Vagina (tissue), 2 donors: Measurements from ENCODE around the gene CLDN25.

Source experiments
- CTCF ChIP-seq, 3 experiments: fragments of 450-650 bp in 2 of 3; fragments of 200-600 bp in 1 of 3; sonication (generic) in 1 of 3; IDR thresholded peaks; one replicate each; pipeline ENCODE4 v1.5.1; 2017 to 2019; ENCODE audit warnings: antibody characterized with exemption in 3 of 3, mild to moderate bottlenecking in 2 of 3, moderate library complexity in 2 of 3
- POLR2A ChIP-seq, 2 donors: fragments of 450-650 bp; IDR thresholded peaks; one replicate each; pipeline ENCODE4 v1.6.1; 2017; ENCODE audit warnings: antibody characterized with exemption in 2 of 2, mild to moderate bottlenecking in 2 of 2, moderate library complexity in 2 of 2
- POLR2AphosphoS5 ChIP-seq, 2 donors: sonication (generic); formaldehyde crosslinking; IDR thresholded peaks; one replicate each; pipeline ENCODE4 v1.9.0; 2017; ENCODE audit warnings: antibody characterized with exemption in 2 of 2, mild to moderate bottlenecking in 2 of 2, low read depth in 1 of 2; ENCODE audit not compliant: insufficient read depth in 1 of 2

- TF ChIP-seq CTCF (IDR thresholded peaks at IDR 0.05), result no peak
- TF ChIP-seq POLR2AphosphoS5 (IDR thresholded peaks at IDR 0.05; ENCODE audit: insufficient read depth in 1 of 2, low read depth in 1 of 2), result no peak
- no peak for TF ChIP-seq POLR2A (IDR thresholded peaks at IDR 0.05)
Observed at GRCh38 chr11:113827477-113827876, 47.9 kb downstream of the CLDN25 start.
